Activated naive CD4-positive, alpha-beta T cell (primary cell): ENCODE measurements around the gene IGF2R.
"Not testable (repeated sequence)": the region's sequence is repeated elsewhere in the genome, so short reads cannot be mapped to it uniquely, and the experiment has no call there.

Source experiments
- DNase-seq, 4 experiments: peaks; one replicate each; lab custom pipeline; 2025; lab: John Stamatoyannopoulos, UW

Gene IGF2R

GRCh38 chr6:159953091-159953601, 15.7 kb upstream of the IGF2R start:
- DNase-seq: no peak

DNA sequence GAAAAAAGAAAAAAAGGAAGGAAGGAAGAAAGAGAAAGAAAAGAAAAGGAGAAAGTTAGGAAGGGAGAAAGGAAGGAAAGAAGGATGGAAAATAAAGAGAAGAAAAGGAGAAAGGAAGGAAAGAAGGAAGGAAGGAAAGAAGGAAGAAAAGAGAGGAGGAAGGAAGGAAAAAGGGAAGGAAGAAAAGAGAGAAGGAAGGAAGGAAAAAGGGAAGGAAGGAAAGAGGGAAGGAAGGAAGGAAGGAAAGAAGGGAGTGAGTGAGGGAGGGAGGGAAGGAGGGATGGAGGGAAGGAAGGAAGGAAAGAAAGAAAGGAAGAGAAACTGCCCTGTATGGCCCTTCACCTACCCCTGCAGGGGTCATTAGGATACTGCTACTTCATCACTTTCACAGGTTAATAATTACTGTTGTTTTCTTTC, 12.9 kb upstream of the IGF2R start:
- no peak for DNase-seq

GRCh38 chr6:159957071-159957673, 11.7 kb upstream of the IGF2R start:
- DNase-seq: no peak

DNA sequence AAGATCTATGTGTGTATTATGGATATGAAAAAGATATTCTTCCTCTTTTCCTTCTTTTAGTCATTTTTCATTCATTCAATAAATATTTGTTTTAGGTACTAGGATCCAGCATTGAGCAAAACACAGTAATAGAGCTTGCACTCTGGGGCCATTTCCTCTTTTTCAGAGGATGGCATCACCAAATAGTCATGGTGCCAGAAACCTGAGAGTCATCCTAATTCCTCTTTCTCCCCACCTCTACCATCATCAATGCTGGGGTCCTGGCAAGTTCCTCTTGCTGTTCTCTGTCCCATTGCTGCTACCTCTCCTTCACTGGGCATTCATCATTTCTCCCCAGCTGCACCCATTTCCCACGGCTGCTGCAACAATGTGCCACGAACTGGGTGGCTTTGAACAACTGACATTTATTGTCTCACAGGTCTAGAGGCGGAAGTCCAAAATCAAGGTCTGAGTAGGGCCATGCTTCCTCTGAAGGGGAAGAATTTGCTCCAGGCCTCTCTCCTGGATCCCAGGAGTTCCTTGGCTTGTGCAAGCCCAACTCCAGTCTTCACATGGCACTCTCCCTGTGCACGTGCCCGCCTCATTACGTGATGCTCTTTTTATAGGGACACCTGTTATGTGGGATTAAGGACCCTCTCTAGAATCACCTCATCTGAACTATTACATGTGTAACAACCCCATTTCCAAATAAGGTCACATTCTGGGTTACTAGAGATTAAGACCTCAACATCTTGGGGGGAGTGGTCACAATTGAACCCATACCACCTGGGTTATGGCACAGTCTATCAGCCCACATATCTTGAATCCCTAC, 9.5 kb upstream of the IGF2R start:
- no peak for DNase-seq

- DNase-seq: no peak
Observed at GRCh38 chr6:159959976-159960384, 8.9 kb upstream of the IGF2R start.

- DNase-seq: no peak
Observed at GRCh38 chr6:159960485-159960884, 8.4 kb upstream of the IGF2R start.

DNA sequence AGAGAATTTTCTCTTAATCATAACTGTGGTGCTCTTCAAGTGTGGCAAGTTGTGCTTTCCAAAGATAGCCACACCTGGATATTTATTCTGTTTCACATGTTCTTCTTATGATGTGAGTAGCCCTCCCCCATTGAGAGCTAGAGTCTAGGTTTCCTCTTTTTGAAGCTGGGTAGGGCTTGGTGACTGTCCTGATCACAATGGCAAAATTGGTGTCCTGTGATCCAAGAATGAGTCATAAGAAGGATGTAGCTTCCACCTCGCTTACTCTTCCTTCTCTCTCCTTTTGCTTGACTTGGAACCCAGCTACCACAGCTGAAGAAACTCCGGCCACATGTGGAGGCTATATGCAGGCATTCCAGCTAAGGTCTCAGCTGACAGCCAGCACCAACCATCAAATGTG, 7.4 kb upstream of the IGF2R start:
- no peak for DNase-seq

DNA sequence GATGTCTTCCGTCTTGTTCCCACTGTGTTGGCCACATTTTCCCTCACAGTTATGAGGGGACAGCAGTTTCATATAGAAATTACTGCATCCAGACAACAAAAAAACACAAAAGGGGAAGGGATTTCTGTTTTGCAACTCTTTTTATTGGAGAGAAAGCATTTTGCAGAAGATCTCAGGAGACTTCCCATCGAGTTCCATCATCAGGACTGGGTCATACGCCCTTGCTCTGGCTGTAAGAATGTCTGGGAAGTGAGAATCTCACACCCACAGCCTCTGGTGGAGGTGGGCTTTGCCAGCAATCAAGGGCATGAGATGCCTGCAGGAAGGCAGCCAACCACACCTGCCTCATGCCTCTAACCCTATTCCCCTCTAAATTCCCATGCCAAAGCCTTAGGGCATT, 5.8 kb upstream of the IGF2R start:
- DNase-seq: no peak

DNA sequence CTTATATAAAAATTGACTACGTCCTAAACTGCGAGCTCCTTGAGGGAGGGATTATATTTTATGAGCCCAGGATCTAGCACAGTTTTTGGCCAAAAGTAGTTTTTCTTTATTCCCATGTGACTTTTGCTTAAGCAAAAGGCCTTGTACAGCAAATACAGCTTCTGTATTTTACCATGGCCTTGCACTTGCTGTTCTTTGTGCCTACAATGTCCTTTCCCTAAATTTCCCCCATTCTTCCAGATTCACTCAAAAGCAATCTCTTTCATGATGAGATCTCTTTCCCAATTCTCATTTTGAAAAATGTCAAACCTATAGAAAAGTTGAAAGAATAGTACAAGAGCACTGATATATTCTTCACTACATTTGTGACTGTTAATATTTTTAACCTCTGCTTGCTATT, 4.8 kb upstream of the IGF2R start:
- DNase-seq: no peak

DNA sequence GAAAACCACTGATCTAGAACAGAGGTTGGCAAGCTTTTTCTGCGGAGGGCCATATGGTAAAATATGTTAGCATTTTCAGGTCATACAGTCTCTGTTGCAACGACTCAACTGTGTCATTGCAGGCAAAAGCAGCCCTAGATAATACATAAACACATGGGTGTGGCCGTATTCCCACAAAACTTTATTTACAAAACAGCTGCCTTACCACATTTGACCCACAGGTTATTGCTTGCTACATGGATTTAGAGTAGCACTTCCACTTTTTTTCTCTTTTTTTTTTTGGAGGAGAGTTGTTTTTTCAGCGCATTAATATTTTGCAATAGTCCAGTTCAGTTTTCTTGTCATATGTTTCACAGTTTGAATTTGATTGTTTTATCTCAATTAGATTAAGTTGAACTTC, 2.5 kb upstream of the IGF2R start:
- no peak for DNase-seq

GRCh38 chr6:159966981-159967380, 1.9 kb upstream of the IGF2R start:
- DNase-seq: no peak

GRCh38 chr6:159967621-159968020, 1.3 kb upstream of the IGF2R start:
- DNase-seq: not testable (repeated sequence)

DNA sequence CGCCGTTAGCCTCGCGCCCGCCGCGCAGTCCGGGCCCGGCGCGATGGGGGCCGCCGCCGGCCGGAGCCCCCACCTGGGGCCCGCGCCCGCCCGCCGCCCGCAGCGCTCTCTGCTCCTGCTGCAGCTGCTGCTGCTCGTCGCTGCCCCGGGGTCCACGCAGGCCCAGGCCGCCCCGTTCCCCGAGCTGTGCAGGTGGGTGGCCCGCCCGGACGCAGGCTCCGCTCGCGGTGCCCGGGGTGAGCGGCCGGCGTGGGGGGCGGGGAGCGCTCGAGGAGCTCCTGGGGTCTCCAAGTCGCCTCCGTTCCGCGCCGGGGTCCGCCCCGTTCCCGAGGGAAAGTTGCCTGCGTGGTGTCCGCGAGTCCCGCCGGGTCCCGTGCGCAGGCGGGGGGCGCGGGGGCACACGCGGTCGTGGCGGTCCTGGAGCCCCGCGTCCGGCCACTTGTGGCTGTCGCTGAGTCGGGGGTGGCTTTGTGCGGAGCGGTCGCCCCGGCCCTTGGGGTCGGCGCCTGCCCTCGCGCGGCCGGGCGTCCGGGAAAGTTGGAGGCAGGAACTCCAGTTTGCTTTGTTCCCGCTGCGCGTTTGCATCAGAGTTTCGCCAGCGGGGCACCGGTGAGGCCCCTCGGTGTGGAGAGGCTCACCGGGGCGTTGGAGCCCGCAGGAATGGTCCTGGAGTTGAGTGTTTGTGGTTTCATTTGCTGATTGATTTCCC, 476 bp downstream of the IGF2R start:
- DNase-seq: peak in 1 of 4 experiments; percentile 57

DNA sequence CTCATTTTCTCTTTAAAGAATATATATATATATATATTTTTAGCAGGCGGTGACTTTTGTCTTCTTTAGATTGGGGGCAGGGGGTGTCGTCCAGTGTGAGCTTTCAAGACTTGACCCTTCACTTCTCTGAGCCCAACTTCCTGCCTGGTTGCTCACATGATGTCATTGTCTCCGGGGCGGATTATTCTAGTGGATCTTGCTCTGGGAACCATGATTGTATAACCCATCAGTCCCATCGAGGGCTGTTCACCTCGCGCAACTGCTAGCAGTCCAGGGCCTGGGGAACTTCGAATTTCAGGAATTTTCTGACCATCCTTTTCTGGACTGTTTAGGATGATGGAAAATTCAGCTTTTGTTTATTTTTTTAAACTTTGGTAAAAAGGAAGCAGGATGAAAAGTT, 1.0 kb downstream of the IGF2R start:
- DNase-seq: no peak

GRCh38 chr6:159970659-159971063, 1.8 kb downstream of the IGF2R start:
- no peak for DNase-seq

DNA sequence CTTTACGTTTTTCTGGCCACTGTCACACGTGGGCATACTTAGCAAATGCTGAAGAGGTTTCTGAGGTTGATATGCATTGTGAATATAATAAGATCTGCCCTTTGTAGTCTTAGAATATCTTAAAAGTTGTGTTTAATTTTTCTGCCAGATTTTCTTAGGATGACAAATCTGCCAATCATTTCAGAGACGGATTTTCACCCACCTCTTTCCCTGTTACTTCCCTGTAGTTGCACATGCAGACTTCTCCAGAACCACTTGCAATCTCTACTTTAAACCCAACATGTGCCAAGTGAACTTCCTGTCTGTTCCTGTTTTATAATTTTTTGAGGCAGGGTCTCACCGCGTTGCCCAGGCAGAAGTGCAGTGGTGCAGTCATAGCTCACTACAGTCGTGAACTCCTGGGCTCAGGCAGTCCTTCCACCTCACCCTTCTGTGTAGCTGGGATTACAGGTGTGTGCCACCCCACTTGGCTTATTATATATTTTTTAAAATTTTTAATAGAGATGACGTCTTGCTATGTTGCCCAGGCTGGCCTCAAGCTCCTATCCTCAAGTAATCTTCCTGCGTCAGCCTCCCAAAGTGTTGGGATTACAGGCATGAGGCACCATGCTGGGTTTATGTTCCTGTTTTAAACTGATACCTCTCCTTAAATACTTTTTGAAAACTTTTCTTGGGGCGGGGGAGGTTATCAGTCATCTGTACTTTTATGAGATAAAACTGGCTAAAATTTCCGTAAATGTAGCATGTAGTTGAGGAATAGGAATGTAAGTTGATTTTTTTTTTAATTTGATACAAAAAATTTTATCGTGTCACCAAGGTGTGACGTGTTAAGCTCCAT, 2.7 kb downstream of the IGF2R start:
- DNase-seq: no peak

GRCh38 chr6:159972506-159973268, 3.8 kb downstream of the IGF2R start:
- no peak for DNase-seq

DNA sequence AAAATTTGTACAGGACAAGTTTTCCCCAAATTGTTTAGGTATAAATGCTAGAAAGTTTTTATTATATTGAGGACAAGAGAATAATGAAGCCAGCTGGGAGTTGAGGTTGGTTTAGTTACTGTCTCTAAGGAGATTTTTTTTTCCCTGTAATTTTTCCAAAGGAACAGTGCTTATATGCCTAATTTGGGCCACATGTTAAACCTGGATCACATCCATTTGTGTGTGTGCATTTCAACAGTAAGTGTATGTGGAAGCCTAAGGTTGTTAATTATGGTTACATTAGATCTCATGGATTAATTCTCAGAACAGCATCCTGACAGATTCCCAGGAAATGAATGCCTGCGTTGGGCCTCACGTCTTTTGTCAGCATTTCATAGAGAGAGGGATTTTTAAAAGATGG, 4.5 kb downstream of the IGF2R start:
- DNase-seq: no peak

DNA sequence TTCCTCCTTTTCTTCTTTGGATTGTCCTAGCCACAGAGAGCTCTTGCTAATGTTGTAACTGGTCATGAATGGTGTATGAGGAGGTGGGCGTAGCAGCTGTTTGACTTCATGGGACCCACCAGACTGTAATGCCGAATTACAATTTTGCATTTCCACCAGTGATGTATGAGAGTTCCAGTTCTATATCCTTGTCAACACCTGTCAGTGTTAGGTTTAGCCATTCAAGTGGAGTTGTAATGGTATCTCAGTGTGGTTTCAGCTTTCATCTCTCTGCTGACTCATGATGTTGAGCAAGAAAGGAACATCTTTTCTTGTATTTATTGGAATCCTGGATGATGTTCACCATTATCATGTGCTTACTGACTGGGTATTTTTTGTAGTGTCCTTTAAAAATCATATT, 5.1 kb downstream of the IGF2R start:
- no peak for DNase-seq

GRCh38 chr6:159974932-159975331, 6.0 kb downstream of the IGF2R start:
- DNase-seq: no peak

DNA sequence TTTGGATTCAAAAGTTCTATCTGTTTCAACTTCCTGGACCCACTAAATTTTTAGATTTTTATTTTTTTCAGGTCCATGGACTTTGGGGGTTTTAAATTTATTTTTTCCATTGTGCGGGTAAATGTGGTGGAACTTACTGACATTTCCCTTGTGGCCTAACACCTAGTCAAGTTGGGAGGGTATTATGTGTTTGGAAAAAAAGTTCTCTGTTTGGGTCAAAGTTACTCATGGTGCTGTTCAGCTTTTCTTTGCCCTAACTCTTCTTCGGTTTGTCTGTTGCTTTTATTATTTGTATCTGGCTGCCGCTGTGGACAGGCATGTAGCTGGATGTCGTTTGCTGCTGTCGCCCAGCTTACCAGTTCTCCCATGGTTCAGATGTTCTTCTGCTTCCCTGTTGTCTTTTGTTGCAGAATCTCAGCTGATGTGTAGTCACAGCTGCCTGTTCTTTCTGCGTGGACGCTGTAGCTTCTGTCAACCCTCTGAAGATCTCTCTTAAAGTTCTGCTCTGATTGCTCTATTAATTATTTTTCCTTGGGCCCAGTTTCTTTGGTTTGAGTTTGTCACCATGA, 7.9 kb downstream of the IGF2R start:
- DNase-seq: no peak
